NCI-H187 (cell line): ENCODE measurements around the gene TYRO3.
"Not testable (repeated sequence)": the region's sequence is repeated elsewhere in the genome, so short reads cannot be mapped to it uniquely, and the experiment has no call there.

Source experiments
- DNase-seq, 2 experiments: peaks; one replicate each; lab custom pipeline; 2025; lab: John Stamatoyannopoulos, UW

TYRO3 gene

DNA sequence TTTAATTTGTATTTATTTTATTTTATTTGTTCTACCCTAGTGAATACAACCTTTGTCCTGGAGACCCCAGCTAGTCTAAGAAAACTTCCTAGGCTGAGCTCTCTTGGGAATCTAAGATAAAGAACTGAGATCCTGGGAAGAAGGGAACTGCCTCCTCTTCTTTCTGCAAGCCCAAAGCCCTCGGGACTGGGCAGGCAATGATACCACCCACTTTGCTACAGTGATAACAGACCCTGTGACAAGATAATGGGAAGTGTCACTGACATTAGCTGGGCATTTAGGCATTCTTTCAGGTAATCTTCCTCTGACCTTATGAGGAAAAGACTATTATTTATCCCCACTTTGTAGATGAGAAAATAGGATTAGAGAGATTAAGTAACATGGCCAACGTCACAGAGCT, 15.1 kb downstream of the TYRO3 start:
- no peak for DNase-seq

DNA sequence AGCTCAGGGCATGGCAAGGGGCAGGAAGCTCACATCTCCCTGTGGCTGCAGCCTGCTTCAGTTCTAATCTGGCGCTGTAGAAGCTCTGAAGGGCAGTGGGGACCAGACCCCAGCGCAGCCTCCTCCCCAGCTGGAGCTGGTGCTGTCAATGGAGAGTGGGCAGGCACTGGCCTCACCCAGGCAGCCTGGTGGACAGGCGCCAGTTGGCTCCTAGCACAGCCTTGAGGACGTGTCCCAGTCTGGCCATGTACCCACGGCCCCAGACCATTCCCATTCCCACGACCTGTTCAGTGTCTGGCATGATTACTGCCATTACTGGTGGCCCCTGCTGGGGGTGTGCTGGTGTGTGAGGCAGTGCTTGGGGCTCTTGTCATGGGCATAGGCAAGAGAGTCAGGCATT, 16.3 kb downstream of the TYRO3 start:
- no peak for DNase-seq

GRCh38 chr15:41577863-41578735, 19.1 kb downstream of the TYRO3 start:
- no peak for DNase-seq

GRCh38 chr15:41578736-41579383, 19.8 kb downstream of the TYRO3 start:
- no peak for DNase-seq

GRCh38 chr15:41581110-41581509, 22.1 kb downstream of the TYRO3 start:
- DNase-seq = no peak

GRCh38 chr15:41583795-41584194, 24.8 kb downstream of the TYRO3 start:
- DNase-seq = no peak

- no peak for DNase-seq
Observed at GRCh38 chr15:41584636-41585126, 25.7 kb downstream of the TYRO3 start.

DNA sequence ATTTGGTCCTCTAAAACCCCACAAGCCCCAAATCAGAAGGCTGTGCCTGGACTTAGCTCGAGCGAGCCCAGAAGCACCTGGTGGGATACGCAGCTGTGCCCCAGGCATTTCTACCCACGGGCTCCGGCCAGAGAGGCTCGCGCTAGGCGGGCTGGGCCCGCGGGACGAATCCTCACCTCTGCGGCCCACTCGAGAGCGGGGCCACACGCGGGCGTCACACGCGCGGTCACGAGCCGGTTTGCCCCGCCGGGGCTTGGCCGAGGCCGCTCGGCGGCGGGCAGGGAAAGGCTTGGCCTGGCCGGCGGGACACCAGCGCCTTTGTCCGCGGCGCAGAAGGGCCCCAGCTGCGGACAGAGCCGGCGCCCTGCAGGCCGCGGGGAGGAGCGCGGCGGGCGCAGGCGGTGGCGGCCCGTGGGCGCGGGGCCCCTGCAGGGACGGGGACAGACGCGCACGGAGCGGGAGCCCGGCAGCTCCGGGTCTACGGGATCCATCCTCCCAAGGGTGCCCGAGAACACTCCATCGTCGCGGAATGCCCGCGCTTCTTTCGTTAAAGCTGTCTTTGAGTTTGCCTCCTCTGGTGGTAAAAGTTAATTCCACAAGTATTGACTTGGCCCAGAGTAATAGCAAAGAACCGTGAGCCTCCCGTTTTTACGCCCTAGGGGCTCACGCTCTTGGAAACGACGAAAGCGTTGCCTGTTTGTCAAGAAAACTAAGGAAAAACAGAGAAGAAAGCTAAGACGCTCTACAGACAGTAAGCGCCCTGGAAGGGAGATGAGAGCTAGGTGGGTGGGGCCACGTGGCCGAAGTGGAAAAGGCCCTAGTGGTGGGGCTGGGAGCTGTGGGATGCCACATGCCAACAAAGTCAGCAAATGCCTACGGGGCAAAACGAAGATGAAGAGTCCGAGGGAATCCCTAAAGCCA, 26.4 kb downstream of the TYRO3 start:
- no peak for DNase-seq

DNA sequence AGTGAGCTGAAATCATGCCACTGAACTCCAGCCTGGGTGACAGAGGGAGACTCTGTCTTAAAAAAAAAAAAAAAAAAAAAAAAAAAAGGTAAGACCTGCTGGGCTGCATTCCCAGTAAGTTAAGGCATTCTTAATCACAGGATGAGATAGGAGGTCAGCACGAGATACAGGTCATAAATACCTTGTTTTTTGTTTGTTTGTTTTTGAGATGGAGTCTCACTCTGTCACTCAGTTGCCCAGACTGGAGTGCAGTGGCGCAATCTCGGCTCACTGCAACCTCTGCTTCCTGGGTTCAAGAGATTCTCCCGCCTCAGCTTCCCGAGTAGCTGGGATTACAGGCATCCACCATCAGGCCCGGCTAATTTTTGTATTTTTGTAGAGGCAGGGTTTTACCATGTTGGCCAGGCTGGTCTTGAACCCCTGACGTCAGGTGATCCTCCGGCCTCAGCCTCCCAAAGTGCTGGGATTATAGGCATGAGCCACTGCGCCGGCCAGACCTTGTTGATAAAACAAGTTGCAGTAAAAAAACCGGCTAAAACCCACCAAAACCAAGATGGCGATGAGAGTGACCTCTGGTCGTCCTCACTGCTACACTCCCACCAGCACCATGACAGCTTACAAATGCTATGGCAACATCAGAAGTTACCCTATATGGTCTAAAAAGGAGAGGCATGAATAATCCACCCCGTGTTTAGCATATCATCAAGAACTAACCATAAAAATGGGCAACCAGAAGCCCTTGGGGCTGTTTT, 27.7 kb downstream of the TYRO3 start:
- DNase-seq = not testable (repeated sequence)

DNA sequence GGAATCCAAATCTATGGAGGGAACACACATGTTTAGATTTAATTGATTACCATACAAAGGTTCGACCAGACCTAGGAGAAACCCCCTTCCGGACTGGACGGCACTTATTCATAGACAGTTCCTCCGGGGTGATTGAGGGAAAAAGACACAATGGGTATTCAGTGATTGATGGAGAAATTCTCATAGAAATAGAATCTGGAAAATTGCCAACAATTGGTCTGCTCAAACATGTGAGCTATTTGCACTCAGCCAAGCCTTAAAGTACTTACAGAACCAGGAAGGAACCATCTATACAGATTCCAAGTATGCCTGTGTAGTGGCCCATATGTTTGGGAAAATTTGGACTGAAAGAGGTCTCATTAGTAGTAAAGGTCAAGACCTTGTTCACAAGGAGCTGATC, 30.0 kb downstream of the TYRO3 start:
- not testable (repeated sequence) for DNase-seq

DNA sequence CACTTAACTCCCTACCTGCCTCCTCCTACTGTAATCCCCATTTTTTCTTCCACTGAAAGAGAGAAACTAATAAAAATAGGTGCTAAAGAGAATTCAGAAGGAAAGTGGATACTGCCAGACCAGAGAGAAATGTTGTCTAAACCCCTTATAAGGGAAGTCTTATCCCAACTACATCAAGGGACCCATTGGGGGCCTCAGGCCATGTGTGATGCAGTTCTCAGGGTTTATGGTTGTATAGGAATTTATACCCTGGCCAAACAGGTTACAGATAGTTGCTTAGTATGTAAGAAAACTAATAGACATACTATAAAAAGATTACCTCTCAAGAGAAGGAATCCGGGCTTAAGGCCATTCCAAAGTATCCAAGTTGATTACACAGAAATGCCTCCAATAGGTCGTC, 30.6 kb downstream of the TYRO3 start:
- DNase-seq = not testable (repeated sequence)

DNA sequence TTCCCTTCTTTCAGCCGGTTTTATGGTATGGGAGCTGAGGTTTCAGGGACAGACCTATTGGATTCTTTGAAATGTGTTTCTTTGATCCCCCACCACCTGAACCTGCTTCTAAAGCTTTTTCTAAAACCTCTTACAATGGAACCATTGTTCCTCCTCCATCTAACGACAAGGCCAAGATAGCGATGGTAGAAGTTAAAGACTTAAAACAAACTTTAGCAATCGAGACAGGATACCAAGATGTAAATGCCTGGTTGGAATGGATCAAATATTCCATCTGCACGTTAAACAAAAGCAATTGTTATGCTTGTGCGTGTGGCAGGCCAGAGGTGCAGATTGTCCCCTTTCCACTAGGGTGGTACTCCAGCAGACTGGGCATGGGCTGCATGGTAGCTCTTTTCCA, 32.2 kb downstream of the TYRO3 start:
- not testable (repeated sequence) for DNase-seq

GRCh38 chr15:41592718-41593117, 33.7 kb downstream of the TYRO3 start:
- DNase-seq = not testable (repeated sequence)

DNA sequence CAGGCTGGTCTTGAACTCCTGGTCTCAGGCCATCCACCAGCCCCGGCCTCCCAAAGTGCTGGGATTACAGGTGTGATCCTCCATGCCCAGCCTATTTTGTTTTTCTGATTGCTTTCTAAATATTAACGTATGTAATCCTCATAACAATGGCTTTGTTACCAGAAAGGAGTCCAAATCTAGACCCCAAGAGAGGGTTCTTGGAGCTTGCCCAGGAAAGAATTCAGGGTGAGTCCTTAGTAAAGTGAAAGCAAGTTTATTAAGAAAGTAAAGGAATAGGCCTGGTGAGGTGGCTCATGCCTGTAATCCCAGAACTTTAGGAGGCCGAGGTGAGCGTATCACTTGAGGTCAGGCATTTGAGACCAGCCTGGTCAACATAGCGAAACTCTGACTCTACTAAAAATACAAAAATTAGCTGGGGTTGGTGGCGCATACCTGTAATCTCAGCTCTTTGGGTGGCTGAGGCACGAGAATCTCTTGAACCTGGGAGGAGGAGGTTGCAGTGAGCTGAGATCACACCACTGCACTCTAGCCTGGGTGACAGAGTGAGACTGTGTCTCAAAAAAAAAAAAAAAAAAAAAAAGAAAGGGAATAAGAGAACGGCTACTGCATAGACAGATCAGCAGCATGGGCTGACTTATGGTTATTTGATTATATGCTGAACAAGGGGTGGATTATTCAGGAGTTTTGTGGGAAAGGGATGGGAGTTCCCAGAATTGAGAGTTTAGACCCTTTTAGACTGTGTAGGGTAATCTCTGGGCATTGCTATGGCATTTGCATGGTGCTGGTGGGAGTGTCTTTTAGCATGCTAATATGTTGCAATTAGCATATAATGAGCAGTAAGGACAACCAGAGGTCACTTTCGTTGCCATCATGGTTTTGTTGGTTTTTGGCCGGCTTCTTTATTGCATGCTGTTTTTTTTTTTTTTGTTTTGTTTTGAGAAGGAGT, 36.1 kb downstream of the TYRO3 start:
- no peak for DNase-seq

DNA sequence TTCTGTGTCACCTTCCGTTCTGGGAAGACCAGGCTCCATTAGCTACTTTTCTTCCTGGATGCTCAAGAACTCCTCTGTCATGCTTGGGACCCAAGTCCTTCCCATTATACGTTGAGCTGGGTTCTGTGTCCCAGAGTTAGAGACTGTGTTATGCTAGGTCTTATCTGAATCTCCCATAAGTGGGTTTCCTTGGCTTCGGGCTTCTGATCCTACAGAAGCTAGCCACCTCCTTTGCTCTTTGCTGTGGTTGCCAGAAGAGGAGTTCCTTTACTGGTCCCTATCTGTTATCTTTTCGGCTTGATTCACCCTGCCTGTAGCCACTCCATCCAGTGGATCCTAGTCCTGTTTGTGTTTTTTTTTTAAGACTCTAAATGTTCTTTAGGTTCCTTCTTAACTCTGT, 38.0 kb downstream of the TYRO3 start:
- no peak for DNase-seq

DNA sequence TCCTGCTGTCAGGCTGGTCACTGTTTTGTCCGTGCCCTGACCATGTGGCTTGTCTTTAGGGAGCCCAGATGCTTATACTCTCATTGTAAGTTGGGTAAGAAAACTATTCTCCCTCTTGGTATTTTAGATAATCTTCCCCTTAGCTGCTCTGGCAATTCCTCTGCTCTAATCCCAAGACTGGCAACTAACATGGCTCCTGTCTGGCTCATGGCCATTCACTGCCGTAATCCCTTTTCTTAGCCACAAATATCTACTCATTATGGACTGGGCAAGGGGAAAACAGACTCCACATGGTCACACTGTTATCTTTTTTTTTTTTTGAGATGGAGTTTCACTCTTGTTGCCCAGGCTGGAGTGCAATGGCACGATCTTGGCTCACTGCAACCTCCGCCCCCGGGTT, 38.8 kb downstream of the TYRO3 start:
- DNase-seq = no peak

GRCh38 chr15:41599061-41599460, 40.0 kb downstream of the TYRO3 start:
- no peak for DNase-seq

- no peak for DNase-seq
Observed at GRCh38 chr15:41603411-41603935, 44.5 kb downstream of the TYRO3 start.

DNA sequence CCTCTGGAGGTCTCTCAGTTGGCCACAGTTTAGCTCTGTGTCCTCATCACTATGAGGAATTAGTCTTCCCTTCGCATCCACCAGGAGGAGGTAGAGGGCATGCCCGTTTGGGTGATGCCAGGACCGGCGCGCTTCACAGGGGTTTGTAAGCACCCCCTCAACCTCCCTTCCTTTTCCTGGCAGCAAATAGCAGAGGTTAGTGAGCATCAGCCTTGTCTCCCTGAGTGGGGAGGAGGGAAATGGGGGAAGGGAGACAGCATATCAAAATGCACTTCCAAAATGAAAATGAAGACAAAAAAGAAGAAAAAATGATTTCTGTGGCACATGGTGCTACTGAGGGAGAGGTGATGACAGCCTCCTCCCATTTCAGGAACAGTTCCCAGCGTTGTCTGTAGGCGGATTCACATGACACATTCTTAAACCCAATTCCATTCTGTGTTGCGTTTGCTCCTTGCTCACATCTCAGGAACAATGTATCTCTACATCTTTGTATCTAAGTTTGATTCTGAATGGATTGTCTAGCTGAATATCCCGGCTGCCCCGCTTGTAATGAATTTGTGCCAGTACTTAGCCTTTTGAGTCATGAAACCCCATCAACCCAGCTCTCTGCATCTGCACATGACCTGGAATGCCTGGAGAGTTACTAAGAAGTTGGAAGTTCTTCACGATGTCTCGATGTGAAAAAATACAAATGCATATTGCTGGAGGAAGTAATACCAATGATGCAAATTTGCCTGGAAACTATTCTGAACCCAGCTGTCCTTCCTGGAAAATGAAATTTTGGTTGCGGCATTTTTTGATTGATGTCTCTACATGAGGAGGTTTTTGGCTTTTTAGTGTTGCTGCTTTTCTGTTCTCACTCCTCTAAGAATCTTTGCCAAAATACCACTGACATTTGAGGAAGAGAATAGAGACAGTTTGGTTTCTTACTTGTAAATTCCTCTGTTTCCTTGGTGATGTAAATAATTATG, 45.2 kb downstream of the TYRO3 start:
- no peak for DNase-seq
